Cardiac fibroblast (primary cell): ENCODE data around the gene DENND5B.
"Not testable (repeated sequence)": the region's sequence is repeated elsewhere in the genome, so short reads cannot be mapped to it uniquely, and the experiment has no call there.

Experiments
- DNase-seq, 2 donors: peaks; one replicate each; pipeline versions ENCODE4 v3.0.0 to v3.0.0-alpha.2; 2010; ENCODE audit warnings: low read depth in 2 of 2
- H3K4me3 ChIP-seq, 2 donors: replicated peaks in 1 of 2; 1 replicate in 1 of 2; 2 replicates in 1 of 2; pipeline ENCODE4 v1.5.1; 2011; ENCODE audit warnings: low read depth in 2 of 2, low read length in 2 of 2, mild to moderate bottlenecking in 2 of 2, moderate library complexity in 1 of 2
- TF ChIP-seq, protein P1 (sequence below): IDR thresholded peaks from one replicate; pipeline ENCODE4 v1.5.1; 2011; ENCODE audit warnings: low read depth, mild to moderate bottlenecking, low read length, inconsistent platforms

DENND5B gene

DNA sequence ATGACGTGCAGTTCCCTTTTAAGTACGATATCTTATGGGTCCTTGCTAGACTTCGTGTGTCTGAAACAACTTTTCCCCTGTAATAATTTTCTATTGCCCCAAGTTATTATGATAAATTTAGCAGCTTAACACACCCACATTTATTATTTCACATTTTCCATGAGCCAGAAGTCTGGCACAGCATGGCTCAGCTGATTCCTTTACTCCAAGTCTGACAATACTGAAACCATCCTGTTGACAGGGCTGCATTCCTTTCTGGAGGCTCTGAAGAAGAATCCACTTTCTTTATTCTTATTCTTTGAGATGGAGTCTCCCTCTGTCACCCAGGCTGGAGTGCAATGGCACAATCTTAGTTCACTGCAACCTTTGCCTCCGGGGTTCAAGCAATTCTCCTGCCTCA is 80.9 kb downstream of the DENND5B start:
- DNase-seq = peak in 1 of 2 donors; percentile 72
- TF ChIP-seq, protein P1, sequence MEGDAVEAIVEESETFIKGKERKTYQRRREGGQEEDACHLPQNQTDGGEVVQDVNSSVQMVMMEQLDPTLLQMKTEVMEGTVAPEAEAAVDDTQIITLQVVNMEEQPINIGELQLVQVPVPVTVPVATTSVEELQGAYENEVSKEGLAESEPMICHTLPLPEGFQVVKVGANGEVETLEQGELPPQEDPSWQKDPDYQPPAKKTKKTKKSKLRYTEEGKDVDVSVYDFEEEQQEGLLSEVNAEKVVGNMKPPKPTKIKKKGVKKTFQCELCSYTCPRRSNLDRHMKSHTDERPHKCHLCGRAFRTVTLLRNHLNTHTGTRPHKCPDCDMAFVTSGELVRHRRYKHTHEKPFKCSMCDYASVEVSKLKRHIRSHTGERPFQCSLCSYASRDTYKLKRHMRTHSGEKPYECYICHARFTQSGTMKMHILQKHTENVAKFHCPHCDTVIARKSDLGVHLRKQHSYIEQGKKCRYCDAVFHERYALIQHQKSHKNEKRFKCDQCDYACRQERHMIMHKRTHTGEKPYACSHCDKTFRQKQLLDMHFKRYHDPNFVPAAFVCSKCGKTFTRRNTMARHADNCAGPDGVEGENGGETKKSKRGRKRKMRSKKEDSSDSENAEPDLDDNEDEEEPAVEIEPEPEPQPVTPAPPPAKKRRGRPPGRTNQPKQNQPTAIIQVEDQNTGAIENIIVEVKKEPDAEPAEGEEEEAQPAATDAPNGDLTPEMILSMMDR = no peak
- no peak overlapping the region for H3K4me3 ChIP-seq

DNA sequence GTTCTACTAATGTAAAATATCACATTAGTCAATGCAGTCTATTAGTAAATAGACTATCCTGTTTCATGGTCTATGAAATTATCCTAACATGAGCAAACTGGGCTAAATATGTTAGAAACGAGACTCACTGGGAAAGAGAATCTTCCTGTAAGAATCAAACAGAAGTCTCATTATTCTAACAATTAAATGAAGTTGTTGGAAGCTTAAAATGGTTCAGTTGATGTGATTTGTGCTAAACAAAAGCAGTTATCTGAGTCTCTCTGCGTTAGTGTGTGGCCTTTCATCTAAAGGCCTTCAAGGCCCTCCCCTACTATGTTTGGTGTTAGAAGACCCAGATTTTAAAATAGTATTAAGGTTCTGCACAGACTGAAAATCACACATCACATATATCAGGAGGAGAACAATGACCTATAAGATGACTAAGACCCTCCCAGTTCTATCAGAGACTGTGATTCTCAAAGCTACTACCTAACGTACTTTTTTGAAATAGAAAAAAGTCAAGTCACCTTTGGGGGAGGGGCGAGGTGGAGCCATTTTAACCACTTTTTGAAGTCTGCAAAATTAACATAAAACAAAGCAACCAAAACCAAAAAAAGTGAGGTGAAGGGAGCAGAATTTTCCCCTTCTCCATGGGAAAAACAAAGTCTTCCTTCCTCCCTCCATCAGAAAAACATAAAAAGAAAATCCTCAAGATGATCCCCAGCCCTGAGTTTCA is 82.3 kb downstream of the DENND5B start:
- no peak for DNase-seq
- TF ChIP-seq, protein P1 = no peak
- no peak overlapping the region for H3K4me3 ChIP-seq

DNA sequence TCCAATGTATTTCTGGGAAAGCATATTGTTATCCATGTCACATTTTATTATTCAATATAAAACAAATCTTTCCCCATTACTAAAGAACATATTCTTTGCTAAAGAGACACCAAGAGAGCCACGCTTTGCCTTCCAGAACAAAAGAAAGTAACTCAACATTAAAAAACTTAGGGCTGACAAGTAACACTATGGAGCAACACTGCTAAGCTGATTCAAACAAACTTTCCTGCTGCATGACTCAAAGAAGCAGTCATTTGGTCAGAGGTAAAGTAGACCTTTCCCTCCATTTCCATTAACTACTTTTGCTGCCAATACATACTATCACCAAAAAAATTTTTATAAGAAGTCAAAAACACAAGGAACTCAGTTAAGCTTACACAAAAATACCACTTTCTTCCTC is 83.0 kb downstream of the DENND5B start:
- TF ChIP-seq, protein P1 = no peak
- peak; percentile 59 to 75 for DNase-seq

DNA sequence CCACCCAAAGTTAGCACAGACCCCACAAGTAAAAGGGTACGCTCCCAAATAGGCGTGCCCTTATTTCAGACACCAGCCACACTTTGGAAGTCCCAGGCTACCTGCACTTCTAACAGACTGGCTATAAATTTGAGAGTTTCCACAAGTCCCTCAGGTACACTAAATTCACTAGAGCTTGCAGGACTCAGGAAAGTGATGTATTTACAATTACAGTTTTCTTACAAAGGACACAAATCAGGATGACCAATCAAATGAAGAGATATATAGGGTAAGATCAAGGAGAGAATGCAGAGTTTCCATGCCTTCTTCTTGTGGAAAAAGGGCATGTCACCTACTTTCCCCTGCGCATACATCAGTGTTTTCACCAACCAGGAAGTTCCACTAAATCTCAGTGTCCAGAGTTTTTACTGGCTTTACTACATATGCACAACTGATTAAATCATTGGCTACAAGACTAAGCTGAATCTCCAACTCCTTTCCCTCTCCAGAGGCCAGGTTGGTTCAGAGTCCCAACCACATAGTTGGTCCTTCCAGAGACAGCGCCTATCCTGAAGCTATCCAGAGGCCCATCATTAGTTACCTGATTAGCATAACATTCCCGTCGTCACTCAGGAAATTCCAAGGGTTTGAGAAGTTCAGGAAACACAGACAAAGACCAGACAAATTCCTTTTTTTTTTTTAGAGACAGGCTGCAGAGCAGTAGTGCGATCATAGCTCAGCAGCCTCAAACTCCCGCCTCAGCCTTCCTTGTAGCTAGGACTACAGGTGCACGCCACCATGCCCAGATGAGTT is 84.2 kb downstream of the DENND5B start:
- H3K4me3 ChIP-seq = no peak overlapping the region
- DNase-seq = peak; percentile 55 to 73
- TF ChIP-seq, protein P1 = no peak

More for the DNA sequence above, 83.0 kb downstream of the DENND5B start:
- H3K4me3 ChIP-seq = no peak overlapping the region

DNA sequence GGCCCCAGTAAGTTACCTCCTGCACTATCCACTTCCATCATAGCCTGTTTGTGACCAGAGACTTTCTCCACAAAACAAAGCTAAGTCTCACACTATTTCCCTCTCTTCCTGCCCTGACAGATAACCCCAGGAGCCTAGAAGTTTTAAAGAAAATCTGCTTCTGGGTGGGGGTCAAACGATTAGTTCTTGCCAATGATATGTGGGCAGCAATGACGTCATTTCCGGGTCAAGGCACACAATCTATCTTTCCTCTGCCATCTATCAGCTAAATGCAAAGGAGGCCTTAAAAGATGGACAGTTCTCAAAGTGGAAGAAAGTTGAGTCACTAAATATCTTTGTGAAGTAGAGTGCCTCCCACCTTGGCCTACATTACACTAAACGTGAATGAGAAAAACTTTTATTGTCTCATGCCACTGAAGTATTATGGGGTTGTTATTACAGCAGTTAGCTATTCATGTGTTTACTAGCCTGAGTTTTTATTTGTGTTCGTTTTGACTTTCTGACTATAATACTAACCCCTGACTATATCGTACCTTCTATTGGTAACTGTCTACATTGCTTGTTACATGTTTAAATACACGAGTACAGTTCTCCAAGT is 86.2 kb downstream of the DENND5B start:
- TF ChIP-seq, protein P1 = no peak
- no peak overlapping the region for H3K4me3 ChIP-seq
- DNase-seq = no peak

DNA sequence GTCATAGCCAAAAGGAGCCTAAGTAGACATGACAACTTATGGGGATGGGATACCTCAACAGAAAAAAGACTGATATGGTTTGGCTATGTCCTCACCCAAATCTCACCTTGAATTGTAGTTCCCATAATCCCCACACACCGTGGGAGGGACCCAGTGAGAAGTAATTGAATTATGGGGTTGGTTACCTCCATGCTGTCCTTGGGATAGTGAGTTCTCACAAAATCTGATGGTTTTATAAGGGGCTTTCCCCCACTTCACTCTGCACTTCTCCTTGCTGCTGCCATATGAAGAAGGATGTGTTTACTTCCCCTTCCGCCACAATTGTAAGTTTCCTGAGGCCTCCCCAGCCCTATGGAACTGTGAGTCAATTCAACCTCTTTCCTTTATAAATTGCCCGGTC is 89.9 kb downstream of the DENND5B start:
- H3K4me3 ChIP-seq, DNase-seq: not testable (repeated sequence)

DNA sequence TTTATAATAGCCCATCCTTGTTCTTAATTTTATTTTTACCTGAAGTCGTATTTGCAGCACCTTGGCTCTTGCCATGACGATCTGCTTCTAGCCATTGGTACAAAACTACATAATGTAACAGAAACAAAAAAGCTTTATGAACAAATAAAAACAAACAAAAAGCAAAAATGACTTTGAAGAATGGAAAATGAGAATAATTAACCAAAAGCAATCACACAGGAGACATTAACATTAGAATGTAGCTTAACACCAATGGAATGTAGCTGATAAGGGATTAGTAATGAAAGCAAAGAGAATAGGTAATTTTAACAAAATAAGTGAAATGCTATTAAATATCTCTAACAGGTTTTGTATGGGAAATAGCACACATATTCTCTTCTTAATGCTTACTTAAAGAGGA is 91.4 kb downstream of the DENND5B start:
- DNase-seq = no peak
- H3K4me3 ChIP-seq = no peak overlapping the region
- TF ChIP-seq, protein P1 = no peak
